GM13977 (cell line): ENCODE measurements around the gene FBN2.

Experiments
- DNase-seq: peaks from one replicate; pipeline ENCODE4 v3.0.0; 2012; ENCODE audit warnings: low spot score
- in situ Hi-C: fragments of 300-500 bp; cut with MboI; formaldehyde crosslinking; loops from one replicate; pipeline ENCODE4 v1.12.0; 2022; ENCODE audit warnings: low sequenced_read_pairs, low pct_unique_long_range_greater_than_20kb, mixed read lengths, inconsistent platforms; ENCODE audit not compliant: unreplicated experiment
- TF ChIP-seq, protein P1 (sequence below): IDR thresholded peaks from 2 replicates; pipeline ENCODE4 v1.5.1; 2012; ENCODE audit warnings: mild to moderate bottlenecking, control low read depth; ENCODE audit not compliant: insufficient read depth; ENCODE audit errors: extremely low read depth, missing control alignments

FBN2 gene

DNA sequence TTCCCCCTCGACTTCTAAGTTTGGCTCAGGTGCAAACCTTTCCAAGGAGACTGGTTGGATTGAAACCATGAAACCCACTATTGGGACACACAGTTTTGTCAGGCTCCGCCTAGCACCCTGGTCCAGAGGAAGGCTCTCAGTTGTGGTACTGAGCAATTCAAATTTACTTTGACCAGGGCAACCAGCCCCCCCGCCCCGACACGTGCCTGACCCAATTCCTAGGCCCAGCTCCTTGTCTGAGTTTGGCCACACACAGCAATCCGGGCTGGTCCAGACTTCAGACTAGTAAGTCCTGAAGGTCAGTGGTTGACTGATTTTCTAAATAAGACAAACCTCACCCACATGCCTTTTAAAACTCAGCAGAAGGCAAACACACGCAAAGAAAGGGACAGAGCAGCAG is 321.8 kb downstream of the FBN2 start:
- TF ChIP-seq, protein P1, sequence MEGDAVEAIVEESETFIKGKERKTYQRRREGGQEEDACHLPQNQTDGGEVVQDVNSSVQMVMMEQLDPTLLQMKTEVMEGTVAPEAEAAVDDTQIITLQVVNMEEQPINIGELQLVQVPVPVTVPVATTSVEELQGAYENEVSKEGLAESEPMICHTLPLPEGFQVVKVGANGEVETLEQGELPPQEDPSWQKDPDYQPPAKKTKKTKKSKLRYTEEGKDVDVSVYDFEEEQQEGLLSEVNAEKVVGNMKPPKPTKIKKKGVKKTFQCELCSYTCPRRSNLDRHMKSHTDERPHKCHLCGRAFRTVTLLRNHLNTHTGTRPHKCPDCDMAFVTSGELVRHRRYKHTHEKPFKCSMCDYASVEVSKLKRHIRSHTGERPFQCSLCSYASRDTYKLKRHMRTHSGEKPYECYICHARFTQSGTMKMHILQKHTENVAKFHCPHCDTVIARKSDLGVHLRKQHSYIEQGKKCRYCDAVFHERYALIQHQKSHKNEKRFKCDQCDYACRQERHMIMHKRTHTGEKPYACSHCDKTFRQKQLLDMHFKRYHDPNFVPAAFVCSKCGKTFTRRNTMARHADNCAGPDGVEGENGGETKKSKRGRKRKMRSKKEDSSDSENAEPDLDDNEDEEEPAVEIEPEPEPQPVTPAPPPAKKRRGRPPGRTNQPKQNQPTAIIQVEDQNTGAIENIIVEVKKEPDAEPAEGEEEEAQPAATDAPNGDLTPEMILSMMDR: no peak
- DNase-seq: no peak
- in situ Hi-C loops: loop anchor here (25.0 kb wide), 1 partner anchor 621 kb away; no protein-coding TSS in a partner anchor

DNA sequence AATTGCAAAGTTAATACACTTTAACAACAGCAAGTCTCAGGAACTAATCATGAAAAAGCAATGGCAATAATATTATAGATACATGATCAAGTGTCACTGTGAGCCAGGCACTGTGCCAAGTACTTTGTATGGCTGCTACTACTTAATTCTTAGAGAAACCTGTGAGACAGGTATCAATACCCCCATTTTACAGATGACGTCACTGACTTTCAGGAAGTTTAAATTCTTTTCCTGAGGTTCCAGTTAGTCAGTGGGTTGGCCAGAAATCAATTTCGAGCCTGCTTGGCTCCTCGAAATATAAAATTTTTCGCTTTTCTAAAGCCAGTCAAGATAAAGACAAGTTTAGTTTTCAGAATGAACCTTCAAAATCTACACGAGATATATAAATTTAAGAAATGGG is 324.2 kb downstream of the FBN2 start:
- in situ Hi-C loops: loop anchor here (25.0 kb wide), 1 partner anchor 623 kb away; no protein-coding TSS in a partner anchor
- TF ChIP-seq, protein P1: no peak

DNA sequence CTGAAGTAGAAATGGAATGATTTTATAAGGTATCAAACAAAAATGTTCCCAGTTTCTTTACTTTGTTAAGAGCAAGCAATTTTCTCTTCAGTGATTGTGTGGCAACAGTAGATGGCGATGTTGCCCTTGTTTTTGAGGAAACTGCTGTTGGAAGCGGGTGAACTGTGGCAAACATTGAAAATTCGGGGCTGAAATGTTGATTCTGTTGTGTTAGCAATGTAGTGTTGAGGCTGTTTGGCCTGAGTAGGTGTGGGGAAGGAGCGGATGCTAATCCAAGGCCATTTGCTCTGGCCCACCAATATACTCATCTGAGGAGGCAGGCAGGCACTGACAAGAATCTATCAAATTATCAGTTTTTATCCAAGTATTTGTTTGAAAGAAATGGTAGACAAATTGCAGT is 324.7 kb downstream of the FBN2 start:
- peak; percentile 32 for DNase-seq
- in situ Hi-C loops: loop anchor here (25.0 kb wide), 1 partner anchor 624 kb away; no protein-coding TSS in a partner anchor
- TF ChIP-seq, protein P1: peak; percentile 82

More for the DNA sequence above, 324.2 kb downstream of the FBN2 start:
- DNase-seq: no peak

DNA sequence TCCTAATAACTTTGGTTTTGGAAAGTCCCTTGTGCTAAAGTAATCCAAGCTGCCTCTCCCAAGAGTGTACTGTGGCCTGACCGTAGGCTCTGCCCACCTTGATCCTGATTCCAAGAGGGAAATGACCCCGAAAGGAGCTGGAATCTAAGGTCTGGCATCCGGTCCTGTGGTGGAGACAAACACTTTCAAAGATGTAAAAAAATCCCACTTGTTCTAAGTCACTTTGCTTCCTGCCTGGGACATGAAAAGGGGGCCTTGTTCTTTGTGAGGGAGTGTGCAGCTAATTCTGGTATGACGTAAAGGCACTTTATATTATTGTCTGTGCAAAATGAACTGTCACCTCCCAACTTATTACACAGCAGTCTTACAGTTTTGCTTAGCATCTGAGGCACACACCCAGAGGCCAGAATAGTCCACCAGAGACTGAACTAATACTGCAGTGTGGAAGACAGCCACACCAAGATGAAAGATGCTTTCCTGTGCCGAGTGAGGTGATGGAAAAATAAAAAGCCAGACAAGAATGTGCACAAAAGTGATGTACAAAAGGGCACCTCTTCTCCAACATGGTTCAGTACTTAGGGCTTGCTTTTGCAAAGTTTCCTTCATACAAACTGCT is 325.7 kb downstream of the FBN2 start:
- in situ Hi-C loops: loop anchor here (25.0 kb wide), 1 partner anchor 625 kb away; no protein-coding TSS in a partner anchor
- TF ChIP-seq, protein P1: no peak
- no peak for DNase-seq

DNA sequence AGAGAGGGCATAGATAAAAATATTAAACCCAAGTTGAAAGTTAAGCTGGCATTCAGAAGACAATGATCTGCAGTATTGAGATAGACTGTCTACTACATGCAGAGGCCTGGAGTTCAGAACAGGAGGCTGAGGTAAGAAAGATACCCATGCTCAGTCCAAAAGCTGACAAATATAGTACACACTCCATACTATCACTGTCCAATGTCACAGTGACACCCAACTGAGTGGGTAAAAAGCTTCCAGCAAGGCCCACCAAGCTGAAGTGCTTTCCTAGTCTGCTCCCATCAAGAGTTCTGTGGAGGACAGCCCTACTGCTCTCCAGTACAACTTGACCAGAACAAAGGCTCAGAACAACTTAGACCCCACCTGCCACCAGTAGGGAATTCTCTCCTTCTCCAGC is 329.6 kb downstream of the FBN2 start:
- in situ Hi-C loops: loop anchor here (10.0 to 25.0 kb wide), 3 partner anchors 444 to 644 kb away; no protein-coding TSS in a partner anchor
- no peak for DNase-seq
- TF ChIP-seq, protein P1: no peak
